Activated CD4-positive, CD25-positive, alpha-beta regulatory T cell treated with anti-CD3 and anti-CD28 coated beads, Interleukin-2, amount 50 U/mL, for 72 hours (primary cell): ENCODE data around the gene BOK.
"Not testable (repeated sequence)": the region's sequence is repeated elsewhere in the genome, so short reads cannot be mapped to it uniquely, and the experiment has no call there.

ENCODE experiments used
- DNase-seq: peaks from one replicate; pipeline ENCODE4 v3.0.0; 2021

The BOK gene

GRCh38 chr2:241574911-241575623 is 16.5 kb downstream of the BOK start:
- no peak for DNase-seq

GRCh38 chr2:241575624-241576292 is 17.2 kb downstream of the BOK start:
- no peak for DNase-seq

- no peak for DNase-seq
These were observed 17.7 kb downstream of the BOK start for GRCh38 chr2:241576293-241576654.

- DNase-seq = no peak
These were observed 19.0 kb downstream of the BOK start for GRCh38 chr2:241577413-241578122.

GRCh38 chr2:241579281-241579680 is 20.7 kb downstream of the BOK start:
- DNase-seq = no peak

- no peak for DNase-seq
These were observed 23.8 kb downstream of the BOK start for GRCh38 chr2:241582328-241582727.

- DNase-seq = no peak
These were observed 24.3 kb downstream of the BOK start for GRCh38 chr2:241582806-241583205.

- DNase-seq = no peak
These were observed 25.9 kb downstream of the BOK start for GRCh38 chr2:241584436-241584835.

- DNase-seq = no peak
These were observed 28.2 kb downstream of the BOK start for GRCh38 chr2:241586564-241587264.

GRCh38 chr2:241589863-241590262 is 31.3 kb downstream of the BOK start:
- not testable (repeated sequence) for DNase-seq

- DNase-seq = not testable (repeated sequence)
These were observed 32.2 kb downstream of the BOK start for GRCh38 chr2:241590496-241591455.

- DNase-seq = no peak
These were observed 33.7 kb downstream of the BOK start for GRCh38 chr2:241592126-241592845.

- DNase-seq = no peak
These were observed 34.7 kb downstream of the BOK start for GRCh38 chr2:241593271-241593670.

GRCh38 chr2:241595600-241596140 is 37.1 kb downstream of the BOK start:
- no peak for DNase-seq

- no peak for DNase-seq
These were observed 39.0 kb downstream of the BOK start for GRCh38 chr2:241597561-241597960.

GRCh38 chr2:241598061-241598460 is 39.5 kb downstream of the BOK start:
- DNase-seq = no peak

- DNase-seq = no peak
These were observed 39.9 kb downstream of the BOK start for GRCh38 chr2:241598487-241598886.

GRCh38 chr2:241599615-241600014 is 41.1 kb downstream of the BOK start:
- no peak for DNase-seq

GRCh38 chr2:241601841-241602240 is 43.3 kb downstream of the BOK start:
- DNase-seq = no peak

- DNase-seq = no peak
These were observed 44.2 kb downstream of the BOK start for GRCh38 chr2:241602720-241603119.

- no peak for DNase-seq
These were observed 45.1 kb downstream of the BOK start for GRCh38 chr2:241603686-241604085.
